ENCODE measurements around the gene PFDN1. TPM values are rescaled to one million over a fixed set of nuclear protein-coding genes. Genes with fewer than 3 reads are reported as not detected.

Gene PFDN1
- total RNA-seq, 1 experiment from 2014 or later, result 150 TPM

DNA sequence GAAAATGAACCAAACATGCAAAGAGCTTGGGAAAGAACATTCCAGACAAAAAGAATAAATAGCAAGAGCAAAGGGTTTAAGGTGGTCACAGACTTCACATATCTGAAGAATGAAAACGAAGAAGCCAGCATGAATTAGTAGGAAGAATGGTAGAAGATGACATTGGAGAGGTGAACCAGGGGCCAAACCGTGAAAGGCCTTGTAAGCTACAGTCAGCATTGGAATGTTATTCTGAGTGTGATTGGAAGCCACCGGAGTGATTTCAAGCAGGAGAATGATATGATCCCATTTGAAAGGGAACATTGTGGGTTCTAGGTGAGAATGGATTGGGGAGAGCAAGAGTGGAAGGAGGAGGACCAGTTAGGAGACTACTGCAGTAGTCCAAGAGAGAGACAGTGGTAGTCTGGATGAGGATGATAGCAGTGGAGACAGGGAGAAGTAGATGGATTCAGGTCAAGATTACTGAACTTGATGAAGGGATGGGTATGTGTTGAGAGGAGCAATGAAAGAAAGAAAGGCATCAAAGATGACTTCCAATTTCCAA, 6.9 kb upstream of the PFDN1 start:
- no peak for DNase-seq (ENCODE audit: low read depth)
- in situ Hi-C loops (cut with HindIII; ENCODE audit: low pct_unique_long_range_greater_than_20kb, low sequenced_read_pairs), result no loop called here

DNA sequence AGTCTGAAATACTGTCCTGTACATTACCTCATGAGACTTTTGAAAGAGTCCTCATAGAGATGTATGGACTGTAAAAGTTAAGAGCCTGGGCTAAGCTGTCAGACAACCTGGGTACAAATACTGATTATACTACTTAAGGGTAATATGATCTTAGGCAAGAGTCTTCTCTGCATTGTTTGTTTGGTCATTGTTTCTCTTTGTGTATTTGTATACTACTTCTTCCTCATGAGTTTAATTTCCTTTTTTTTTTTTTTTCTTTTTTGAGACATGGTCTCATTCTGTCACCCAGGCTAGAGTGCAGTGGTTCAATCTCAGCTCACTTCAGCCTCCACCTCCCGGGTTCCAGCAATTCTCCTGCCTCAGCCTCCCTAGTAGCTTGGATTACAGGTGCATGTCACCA, 2.6 kb upstream of the PFDN1 start:
- DNase-seq (ENCODE audit: low read depth), result no peak
- in situ Hi-C loops (cut with HindIII; ENCODE audit: low pct_unique_long_range_greater_than_20kb, low sequenced_read_pairs), result no loop called here

DNA sequence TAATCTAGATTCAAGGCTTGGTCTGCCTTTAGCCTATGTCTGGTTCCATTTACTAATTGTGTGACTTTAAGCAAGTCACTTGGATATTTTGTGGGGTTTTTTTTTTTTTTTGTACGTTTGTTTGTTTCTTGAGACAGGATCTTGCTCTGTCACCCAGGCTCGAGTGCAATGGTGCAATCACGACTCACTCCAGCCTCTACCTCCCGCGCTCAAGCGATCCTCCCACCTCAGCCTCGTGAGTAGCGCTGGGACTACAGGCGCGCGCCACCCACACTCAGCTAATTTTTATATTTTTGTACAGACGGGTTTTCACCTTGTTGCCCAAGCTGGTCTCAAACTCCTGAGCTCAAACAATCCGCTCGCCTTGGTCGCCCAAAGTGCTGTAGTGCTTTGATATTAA, 1.1 kb upstream of the PFDN1 start:
- in situ Hi-C loops (cut with HindIII; ENCODE audit: low pct_unique_long_range_greater_than_20kb, low sequenced_read_pairs), result no loop called here

DNA sequence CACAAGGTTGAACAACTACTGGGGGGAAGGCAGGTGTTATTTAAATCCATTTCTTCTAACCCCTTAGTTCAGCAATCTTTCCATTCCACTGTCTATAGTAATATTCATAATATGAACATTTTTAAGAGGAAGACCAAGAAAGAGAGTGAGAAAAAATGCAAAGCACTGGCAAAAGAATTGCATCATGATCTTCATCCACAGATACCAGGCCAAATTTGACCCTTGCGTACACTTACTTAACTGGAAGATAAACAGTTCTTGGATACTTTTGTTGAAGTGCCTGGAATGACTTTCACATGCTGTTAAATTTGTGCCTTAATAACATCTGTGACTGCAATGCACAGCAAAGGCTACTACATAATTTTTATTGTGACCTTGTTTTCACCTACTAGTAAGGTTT, 1.8 kb downstream of the PFDN1 start:
- DNase-seq (ENCODE audit: low read depth), result no peak
- in situ Hi-C loops (cut with HindIII; ENCODE audit: low pct_unique_long_range_greater_than_20kb, low sequenced_read_pairs), result no loop called here

More for the DNA sequence above, 1.1 kb upstream of the PFDN1 start:
- DNase-seq (ENCODE audit: low read depth), result no peak

DNA sequence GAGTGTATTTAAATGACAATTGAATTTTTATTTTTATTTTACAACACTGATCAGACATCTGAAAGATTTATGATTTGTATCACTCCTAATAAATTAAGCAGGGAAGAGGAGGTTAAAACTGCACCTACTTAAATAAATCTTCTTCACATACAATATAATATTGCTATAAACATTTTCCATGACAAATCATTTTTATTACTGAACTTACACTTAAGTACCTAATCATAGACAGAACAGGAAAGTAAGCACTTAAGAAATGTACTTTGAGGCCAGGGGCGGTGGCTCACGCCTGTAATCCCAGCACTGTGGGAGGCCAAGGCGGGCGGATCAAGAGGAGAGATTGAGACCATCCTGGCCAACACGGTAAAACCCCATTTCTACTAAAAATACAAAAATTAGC, 3.8 kb downstream of the PFDN1 start:
- in situ Hi-C loops (cut with HindIII; ENCODE audit: low pct_unique_long_range_greater_than_20kb, low sequenced_read_pairs), result no loop called here
- DNase-seq (ENCODE audit: low read depth), result no peak

DNA sequence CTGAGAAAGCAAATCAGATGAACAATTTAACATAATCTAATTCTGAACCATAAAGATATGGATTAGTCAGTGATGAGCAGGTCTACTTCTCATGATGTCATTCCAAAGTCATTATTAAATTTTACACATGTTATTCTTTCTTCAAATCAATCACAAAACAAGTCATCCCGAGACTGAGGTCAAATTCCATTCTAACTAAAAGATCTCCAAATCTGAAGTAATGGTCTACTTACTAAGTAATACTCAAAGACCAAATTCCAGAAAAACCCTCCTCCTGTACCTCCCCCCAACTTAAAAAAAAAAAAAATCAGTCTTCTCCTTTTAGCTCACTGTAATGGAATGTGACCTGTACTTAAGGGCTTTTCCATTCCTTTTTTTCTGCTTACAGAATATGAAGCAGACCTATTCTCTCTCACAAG, 4.7 kb downstream of the PFDN1 start:
- in situ Hi-C loops (cut with HindIII; ENCODE audit: low pct_unique_long_range_greater_than_20kb, low sequenced_read_pairs), result no loop called here
- DNase-seq (ENCODE audit: low read depth), result peak; percentile 79

DNA sequence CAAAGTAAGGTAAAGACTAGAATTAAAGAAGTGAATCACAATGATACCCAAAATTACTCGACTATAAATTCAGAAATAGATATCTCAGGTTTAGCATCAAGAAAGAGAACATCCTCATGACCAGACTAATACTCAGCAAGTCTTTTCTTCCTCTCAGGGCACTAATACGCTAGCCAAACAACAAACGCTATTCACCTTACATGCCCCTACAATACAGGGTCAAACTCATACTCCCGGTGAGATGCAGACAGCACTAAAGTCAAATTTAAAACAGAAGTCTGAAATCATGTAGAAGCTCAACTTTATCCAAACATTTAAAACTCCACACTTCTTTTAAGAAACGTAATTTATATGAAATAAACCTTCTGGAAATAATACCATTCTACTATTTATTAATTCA, 5.6 kb downstream of the PFDN1 start:
- in situ Hi-C loops (cut with HindIII; ENCODE audit: low pct_unique_long_range_greater_than_20kb, low sequenced_read_pairs), result no loop called here
- DNase-seq (ENCODE audit: low read depth), result no peak

DNA sequence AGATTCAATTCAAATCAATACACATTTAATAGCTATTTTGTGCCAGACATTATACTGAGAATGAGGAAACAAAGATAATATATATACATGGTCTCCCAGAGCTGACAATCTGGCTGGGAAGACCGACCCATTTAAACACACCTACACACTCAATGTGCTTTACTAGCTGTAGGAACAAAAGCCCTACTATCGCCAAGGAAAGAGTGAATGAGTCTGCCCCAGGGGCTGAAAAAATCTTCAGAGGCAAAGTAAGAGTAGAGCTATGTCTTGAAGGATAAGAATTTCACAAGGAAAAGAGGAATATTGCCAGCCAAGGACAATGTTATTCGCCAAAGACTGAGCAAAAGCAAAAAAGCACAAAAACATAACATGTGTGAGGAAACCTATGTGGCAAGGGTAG, 6.6 kb downstream of the PFDN1 start:
- in situ Hi-C loops (cut with HindIII; ENCODE audit: low pct_unique_long_range_greater_than_20kb, low sequenced_read_pairs), result no loop called here
- no peak for DNase-seq (ENCODE audit: low read depth)

DNA sequence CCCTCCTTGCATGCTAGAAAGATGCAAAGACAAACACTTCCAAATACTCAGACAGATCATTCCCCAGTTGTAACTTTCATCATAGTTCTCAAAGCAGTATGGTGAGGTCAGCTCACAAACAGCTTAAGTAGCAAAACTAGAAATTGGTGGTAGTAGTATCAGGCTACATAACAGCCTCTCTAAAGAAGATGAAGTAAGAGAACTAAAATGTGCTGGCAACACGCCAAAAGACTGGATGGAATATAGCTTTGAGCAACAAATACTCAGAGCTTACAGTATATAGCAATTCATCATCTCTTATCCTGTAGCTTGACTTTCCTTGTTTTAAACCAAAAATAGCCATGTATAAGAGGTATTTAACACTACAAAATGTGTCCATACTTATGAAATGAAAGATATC, 7.5 kb downstream of the PFDN1 start:
- in situ Hi-C loops (cut with HindIII; ENCODE audit: low pct_unique_long_range_greater_than_20kb, low sequenced_read_pairs), result no loop called here
- DNase-seq (ENCODE audit: low read depth), result peak; percentile 50

DNA sequence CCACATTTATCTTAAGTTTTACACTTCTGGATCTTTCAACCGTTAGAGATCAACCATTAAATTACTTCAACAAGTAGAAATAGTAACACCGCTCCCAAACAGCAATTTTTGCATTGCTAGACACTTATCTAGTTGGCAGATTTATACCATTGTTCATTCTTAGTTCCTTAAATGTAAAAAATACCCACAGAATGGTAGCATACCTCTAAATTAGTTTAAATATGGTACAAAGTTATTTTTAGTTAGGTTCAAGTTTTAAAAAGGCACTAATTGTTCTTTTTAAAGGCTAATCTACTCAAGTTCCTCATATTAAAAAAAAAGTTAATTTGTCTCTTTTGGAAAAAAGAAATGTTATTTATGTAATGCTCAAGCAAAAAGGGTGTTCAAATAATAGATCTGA, 8.1 kb downstream of the PFDN1 start:
- in situ Hi-C loops (cut with HindIII; ENCODE audit: low pct_unique_long_range_greater_than_20kb, low sequenced_read_pairs), result no loop called here
- DNase-seq (ENCODE audit: low read depth), result no peak

DNA sequence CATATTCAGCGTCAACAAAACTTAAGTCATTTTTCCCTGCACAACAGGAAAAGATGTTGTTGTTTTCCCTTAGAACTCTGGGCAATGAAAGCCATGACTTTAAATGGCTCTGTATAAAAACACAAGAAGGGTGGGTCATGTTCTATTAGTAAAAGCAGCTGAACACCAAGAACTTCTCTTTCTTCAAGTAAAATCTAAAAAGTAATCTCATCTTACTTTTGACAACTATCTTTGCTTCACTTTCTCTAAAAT, 9.1 kb downstream of the PFDN1 start:
- in situ Hi-C loops (cut with HindIII; ENCODE audit: low pct_unique_long_range_greater_than_20kb, low sequenced_read_pairs), result no loop called here
- no peak for DNase-seq (ENCODE audit: low read depth)

DNA sequence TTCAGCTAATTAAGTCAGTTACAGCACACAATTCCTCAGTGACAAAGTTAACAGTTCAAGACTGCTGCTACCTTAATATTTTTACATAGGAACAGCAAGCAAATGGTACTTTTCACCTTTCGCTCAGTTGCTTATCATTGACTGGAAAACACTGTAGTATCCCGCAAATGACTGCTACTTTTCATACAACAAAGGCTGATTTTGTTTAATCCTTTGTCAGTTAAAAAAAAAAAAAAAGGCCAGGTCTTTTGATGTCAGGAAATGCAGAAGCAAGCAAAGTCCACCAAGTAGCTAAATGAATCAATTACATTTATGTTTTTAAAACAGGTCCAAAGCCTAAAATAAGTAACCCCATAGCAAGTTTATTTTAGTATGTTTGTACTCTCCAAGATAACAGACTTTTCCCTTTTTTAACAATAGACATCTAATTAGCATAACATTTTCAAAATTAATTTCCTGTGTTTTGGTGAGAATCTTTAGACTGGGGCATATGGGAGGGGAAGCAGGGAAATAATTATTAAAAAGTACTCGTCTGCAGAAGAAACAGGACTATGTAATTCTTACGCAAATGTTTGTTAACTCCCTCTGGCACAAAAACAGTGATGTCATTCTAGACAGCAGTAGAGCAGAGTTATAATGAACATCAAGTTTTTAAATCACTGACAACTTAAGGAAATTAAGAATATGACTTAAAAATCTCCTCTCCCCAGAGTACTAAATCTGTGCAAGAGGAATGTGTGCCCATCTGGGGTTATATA, 9.6 kb downstream of the PFDN1 start:
- DNase-seq (ENCODE audit: low read depth), result no peak

DNA sequence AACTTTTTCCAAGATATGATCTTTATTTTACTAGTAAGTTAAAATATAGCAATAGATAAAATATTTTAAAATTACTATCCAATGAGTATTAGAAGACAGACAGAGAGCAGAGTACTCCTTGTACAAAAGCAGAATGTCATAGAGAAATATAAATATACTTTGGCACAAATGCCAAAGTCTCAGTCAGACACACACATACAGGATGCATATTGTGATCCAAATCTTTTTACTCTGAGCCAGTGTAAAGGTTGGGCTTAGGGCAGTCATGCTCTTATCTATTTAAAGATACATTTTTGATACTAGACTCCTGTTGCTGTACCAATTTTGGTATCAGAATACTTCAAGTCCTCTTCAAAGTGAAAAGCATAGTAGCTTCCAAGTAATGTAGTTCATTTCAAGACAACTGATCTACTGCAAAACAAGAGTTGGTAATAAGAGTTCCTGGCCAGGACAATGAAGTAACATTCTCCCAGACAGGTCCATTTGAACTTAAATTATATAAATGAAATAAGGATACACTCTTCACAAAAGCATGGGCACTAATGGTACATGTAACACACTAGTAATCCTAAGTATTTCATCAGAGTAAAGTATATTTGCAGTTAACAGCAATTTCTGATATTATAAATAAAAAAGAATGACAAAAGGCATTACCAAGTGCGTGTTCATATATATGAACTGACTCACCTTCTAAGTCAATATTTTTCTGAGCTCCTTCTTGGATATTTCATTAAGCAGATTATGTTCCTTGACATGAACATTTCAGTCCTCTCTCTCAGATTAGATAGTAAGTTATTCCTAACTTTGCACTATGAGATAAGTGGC, 10.5 kb downstream of the PFDN1 start:
- no peak for DNase-seq (ENCODE audit: low read depth)
- in situ Hi-C loops (cut with HindIII; ENCODE audit: low pct_unique_long_range_greater_than_20kb, low sequenced_read_pairs), result no loop called here

More for the DNA sequence above, 9.6 kb downstream of the PFDN1 start:
- in situ Hi-C loops (cut with HindIII; ENCODE audit: low pct_unique_long_range_greater_than_20kb, low sequenced_read_pairs), result no loop called here

DNA sequence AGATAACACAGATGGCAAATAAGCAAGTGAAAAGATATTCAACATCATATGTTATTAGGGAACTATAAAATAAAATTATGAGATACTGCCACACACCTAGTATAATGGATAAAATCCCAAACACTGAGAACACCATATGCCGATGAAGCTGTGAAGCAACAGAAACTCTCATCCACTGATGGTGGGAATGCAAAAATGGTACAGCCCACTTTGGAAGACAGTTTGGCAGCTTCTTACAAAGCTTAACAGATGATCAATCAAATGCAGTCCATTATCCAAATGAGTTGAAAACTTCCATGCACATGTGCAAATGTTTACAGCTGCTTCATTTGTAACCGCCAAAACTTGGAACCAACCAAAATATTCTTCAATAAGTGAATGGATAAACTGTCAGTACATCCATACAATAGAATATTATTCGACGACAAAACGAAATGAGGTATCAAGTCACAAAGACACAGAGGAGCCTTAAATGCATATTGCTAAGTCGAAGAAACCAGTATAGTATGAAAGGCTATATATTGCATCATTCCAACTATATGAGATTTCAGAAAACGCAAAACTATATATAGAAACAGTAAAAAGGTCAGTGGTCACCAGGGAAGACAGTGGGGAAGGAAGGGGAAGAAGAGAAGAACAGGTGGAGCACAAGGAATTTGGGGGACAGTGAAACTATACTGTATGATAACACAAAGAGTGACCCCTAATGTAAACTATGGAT, 14.9 kb downstream of the PFDN1 start:
- no peak for DNase-seq (ENCODE audit: low read depth)
- in situ Hi-C loops (cut with HindIII; ENCODE audit: low pct_unique_long_range_greater_than_20kb, low sequenced_read_pairs), result no loop called here

DNA sequence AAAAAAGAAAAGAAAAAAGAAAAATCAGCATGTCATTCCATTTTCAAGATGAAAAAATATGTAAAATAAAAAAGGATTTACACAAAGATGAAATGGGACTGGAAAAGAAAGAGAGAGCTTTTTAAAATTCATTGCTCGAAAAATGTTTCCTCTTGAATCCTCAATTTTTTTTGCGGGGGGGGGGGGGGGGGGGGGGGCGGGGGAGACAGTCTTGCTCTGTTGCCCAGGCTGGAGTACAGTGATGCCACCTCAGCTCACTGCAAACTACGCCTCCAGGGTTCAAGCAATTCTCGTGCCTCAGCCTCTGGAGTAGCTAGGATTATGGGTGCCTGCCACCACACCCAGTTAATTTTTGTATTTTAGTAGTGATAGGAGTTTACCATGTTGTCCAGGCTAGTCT, 16.5 kb downstream of the PFDN1 start:
- in situ Hi-C loops (cut with HindIII; ENCODE audit: low pct_unique_long_range_greater_than_20kb, low sequenced_read_pairs), result no loop called here
- DNase-seq (ENCODE audit: low read depth), result no peak

DNA sequence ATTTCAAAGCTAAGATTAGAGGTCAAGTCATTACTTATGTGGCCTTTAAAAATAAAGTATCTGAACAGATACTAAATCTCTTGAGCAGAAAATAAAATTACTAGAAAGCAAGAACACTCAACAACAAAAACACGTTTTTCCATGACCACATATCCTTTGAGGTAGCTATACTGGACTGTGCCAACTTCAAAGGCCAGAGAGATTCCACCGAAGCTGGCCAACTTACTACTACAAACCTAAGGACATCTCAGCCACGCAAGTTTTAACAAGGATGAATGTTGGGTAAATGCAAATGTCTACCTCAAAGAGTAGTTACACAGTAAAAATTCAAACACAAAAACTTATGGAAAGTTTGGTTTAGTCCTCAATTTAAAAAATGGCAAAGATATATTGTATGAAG, 18.9 kb downstream of the PFDN1 start:
- in situ Hi-C loops (cut with HindIII; ENCODE audit: low pct_unique_long_range_greater_than_20kb, low sequenced_read_pairs), result no loop called here
- no peak for DNase-seq (ENCODE audit: low read depth)

DNA sequence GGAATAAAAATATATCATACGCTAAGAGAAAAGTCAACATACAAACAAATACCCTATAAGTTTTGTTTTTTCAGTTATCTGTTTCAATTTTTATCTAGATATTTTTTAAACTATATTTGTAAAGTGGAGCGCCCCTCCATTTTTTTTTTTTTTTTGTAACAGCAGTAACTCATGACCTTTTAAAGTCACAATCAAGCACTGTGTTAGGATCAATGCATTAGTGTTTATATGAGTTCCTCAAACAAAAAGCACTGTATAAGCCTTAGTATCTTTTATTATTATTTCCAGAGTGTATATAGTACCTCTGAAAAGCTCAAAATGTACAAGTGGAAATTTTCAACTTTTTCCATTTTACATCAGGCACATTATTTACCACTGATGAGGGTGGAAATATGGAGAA, 20.6 kb downstream of the PFDN1 start:
- DNase-seq (ENCODE audit: low read depth), result no peak
- in situ Hi-C loops (cut with HindIII; ENCODE audit: low pct_unique_long_range_greater_than_20kb, low sequenced_read_pairs), result no loop called here

DNA sequence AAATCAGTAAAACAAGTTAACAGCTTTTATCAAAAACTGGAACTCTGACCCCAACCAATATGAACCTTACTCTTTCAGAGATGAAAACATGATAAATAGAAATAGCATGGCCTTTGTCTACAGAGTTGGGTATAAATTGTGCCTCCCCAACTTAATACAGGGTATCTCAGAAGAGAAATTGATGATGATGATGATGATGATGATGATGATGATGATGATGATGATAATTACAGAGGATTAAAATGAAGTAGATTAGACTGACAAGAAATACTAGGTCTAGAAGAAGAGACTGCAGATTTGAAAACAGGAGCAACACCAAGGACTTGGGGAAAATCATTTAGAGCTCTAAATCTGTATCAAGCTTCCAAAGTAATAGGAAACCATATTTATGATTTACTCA, 27.1 kb downstream of the PFDN1 start:
- in situ Hi-C loops (cut with HindIII; ENCODE audit: low pct_unique_long_range_greater_than_20kb, low sequenced_read_pairs), result no loop called here
- no peak for DNase-seq (ENCODE audit: low read depth)

DNA sequence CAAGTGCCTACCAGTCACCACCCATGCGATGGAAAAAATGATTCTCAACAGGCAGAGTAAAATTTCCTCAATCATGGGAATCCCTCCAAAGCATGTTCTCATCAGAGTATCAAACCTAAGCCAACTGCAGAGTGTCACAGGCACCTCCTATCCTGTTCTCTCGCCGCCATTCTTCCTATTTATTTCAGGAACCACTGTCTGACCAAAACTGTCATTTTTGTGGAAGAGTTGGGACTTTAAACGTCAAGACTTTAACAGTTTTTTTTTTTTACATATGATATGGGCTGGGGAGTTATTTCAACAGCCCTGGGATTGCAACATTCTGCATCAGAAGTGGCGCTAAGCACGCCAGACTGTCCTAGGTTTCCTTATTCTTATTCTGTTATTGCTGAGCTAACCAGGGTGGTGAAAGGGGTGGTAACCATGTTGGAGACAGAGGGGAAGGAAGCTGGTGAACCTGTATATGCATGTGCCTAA, 29.5 kb downstream of the PFDN1 start:
- in situ Hi-C loops (cut with HindIII; ENCODE audit: low pct_unique_long_range_greater_than_20kb, low sequenced_read_pairs), result no loop called here
- DNase-seq (ENCODE audit: low read depth), result no peak

All from Caki2 (cell line).